GM10266 (cell line): ENCODE data around the gene AEN.
A peak's percentile ranks its signal among the peaks of the same experiment; 100 is the strongest.

Experiments used
- DNase-seq: peaks from one replicate; pipeline ENCODE4 v3.0.0; 2012; ENCODE audit errors: extremely low spot score
- CTCF ChIP-seq: IDR thresholded peaks from 2 replicates; pipeline ENCODE4 v1.5.1; 2012; ENCODE audit warnings: mild to moderate bottlenecking, low read depth; ENCODE audit not compliant: control insufficient read depth, insufficient read depth; ENCODE audit errors: missing control alignments

The AEN gene

GRCh38 chr15:88658070-88658965 is 37.2 kb downstream of the AEN start:
- no peak for TF ChIP-seq CTCF
- no peak for DNase-seq

- no peak for DNase-seq
- no peak for TF ChIP-seq CTCF
Measured at GRCh38 chr15:88658972-88659931, 38.1 kb downstream of the AEN start.

GRCh38 chr15:88661041-88661700 is 40.0 kb downstream of the AEN start:
- DNase-seq: no peak
- TF ChIP-seq CTCF: no peak

- TF ChIP-seq CTCF: no peak
- no peak for DNase-seq
Measured at GRCh38 chr15:88661761-88662556, 40.8 kb downstream of the AEN start.

GRCh38 chr15:88663141-88663621 is 42.0 kb downstream of the AEN start:
- TF ChIP-seq CTCF: no peak
- no peak for DNase-seq

GRCh38 chr15:88664151-88664778 is 43.1 kb downstream of the AEN start:
- TF ChIP-seq CTCF: peak; percentile 45
- no peak for DNase-seq
